Mucosa of rectum (tissue), 2 donors: ENCODE data around the gene ALDH1A2.

Experiments
- H3K27ac ChIP-seq, 2 donors: one replicate each; pipeline ENCODE4 v1.7.0; 2013; ENCODE audit warnings: inconsistent platforms in 2 of 2, low read depth in 2 of 2, low read length in 2 of 2
- H3K27me3 ChIP-seq, 2 donors: one replicate each; pipeline ENCODE4 v1.7.0; 2013; ENCODE audit warnings: low read length in 2 of 2; ENCODE audit not compliant: control insufficient read depth in 2 of 2, insufficient read depth in 2 of 2
- H3K36me3 ChIP-seq, 2 donors: one replicate each; pipeline ENCODE4 v1.7.0; 2013; ENCODE audit warnings: low read length in 2 of 2; ENCODE audit not compliant: control insufficient read depth in 2 of 2, insufficient read depth in 2 of 2
- H3K4me1 ChIP-seq, 2 donors: one replicate each; pipeline ENCODE4 v1.7.0; 2013; ENCODE audit warnings: low read length in 2 of 2, mild to moderate bottlenecking in 1 of 2; ENCODE audit not compliant: control insufficient read depth in 2 of 2, insufficient read depth in 2 of 2
- H3K4me3 ChIP-seq, 2 donors: one replicate each; pipeline ENCODE4 v1.7.0; 2013; ENCODE audit warnings: low read length in 2 of 2
- H3K9ac ChIP-seq, 2 donors: one replicate each; pipeline ENCODE4 v1.7.0; 2013; ENCODE audit warnings: low read length in 2 of 2, low read depth in 1 of 2, mild to moderate bottlenecking in 1 of 2
- H3K9me3 ChIP-seq, 2 donors: one replicate each; pipeline ENCODE4 v1.7.0; 2013; ENCODE audit warnings: low read length in 2 of 2; ENCODE audit not compliant: control insufficient read depth in 2 of 2
- donor health status: healthy.
- donor health status: Normal muscosa, but diverticular disease.

Gene ALDH1A2

GRCh38 chr15:57972864-57973263 is 92.6 kb downstream of the ALDH1A2 start:
- Histone ChIP-seq H3K36me3 (no peaks in the 10 kb centered on the region), H3K4me1 (no peaks in the 10 kb centered on the region), H3K9me3 (no peaks in the 10 kb centered on the region), H3K4me3 (no peak overlapping the region), H3K27ac (no peak overlapping the region), H3K9ac (no peak overlapping the region), H3K27me3 (no peaks in the 10 kb centered on the region)

GRCh38 chr15:57969996-57970395 is 95.5 kb downstream of the ALDH1A2 start:
- H3K36me3 ChIP-seq, result no peaks in the 10 kb centered on the region
- no peak overlapping the region for H3K9ac ChIP-seq
- H3K9me3 ChIP-seq, result no peaks in the 10 kb centered on the region
- no peak overlapping the region for H3K27ac ChIP-seq
- no peaks in the 10 kb centered on the region for H3K4me1 ChIP-seq
- no peaks in the 10 kb centered on the region for H3K27me3 ChIP-seq
- no peak overlapping the region for H3K4me3 ChIP-seq

GRCh38 chr15:57969355-57969754 is 96.2 kb downstream of the ALDH1A2 start:
- no peak overlapping the region for H3K27ac ChIP-seq
- H3K4me1 ChIP-seq, result no peaks in the 10 kb centered on the region
- H3K4me3 ChIP-seq, result no peak overlapping the region
- no peaks in the 10 kb centered on the region for H3K36me3 ChIP-seq
- H3K9me3 ChIP-seq, result no peaks in the 10 kb centered on the region
- H3K27me3 ChIP-seq, result no peaks in the 10 kb centered on the region
- H3K9ac ChIP-seq, result no peak overlapping the region

GRCh38 chr15:57962887-57963286 is 102.6 kb downstream of the ALDH1A2 start:
- H3K27ac ChIP-seq, result no peak overlapping the region
- H3K9ac ChIP-seq, result no peak overlapping the region
- H3K4me3 ChIP-seq, result no peak overlapping the region
- no peaks in the 10 kb centered on the region for H3K9me3 ChIP-seq
- no peaks in the 10 kb centered on the region for H3K36me3 ChIP-seq
- no peaks in the 10 kb centered on the region for H3K4me1 ChIP-seq
- H3K27me3 ChIP-seq, result no peaks in the 10 kb centered on the region

GRCh38 chr15:57961919-57962318 is 103.6 kb downstream of the ALDH1A2 start:
- no peak overlapping the region for H3K4me3 ChIP-seq
- no peak overlapping the region for H3K9ac ChIP-seq
- no peaks in the 10 kb centered on the region for H3K36me3 ChIP-seq
- H3K27me3 ChIP-seq, result no peaks in the 10 kb centered on the region
- H3K4me1 ChIP-seq, result no peaks in the 10 kb centered on the region
- no peak overlapping the region for H3K27ac ChIP-seq
- H3K9me3 ChIP-seq, result no peaks in the 10 kb centered on the region

GRCh38 chr15:57957113-57957512 is 108.4 kb downstream of the ALDH1A2 start:
- no peaks in the 10 kb centered on the region for H3K27me3 ChIP-seq
- no peak overlapping the region for H3K27ac ChIP-seq
- no peak overlapping the region for H3K9ac ChIP-seq
- H3K9me3 ChIP-seq, result no peaks in the 10 kb centered on the region
- no peaks in the 10 kb centered on the region for H3K4me1 ChIP-seq
- no peak overlapping the region for H3K4me3 ChIP-seq
- H3K36me3 ChIP-seq, result no peaks in the 10 kb centered on the region

- Histone ChIP-seq H3K4me3 (no peak overlapping the region), H3K27ac (no peak overlapping the region), H3K9me3 (no peaks in the 10 kb centered on the region), H3K36me3 (no peaks in the 10 kb centered on the region), H3K27me3 (no peaks in the 10 kb centered on the region), H3K9ac (no peak overlapping the region), H3K4me1 (no peaks in the 10 kb centered on the region)
Observed at GRCh38 chr15:57953874-57954273, 111.6 kb downstream of the ALDH1A2 start.

- Histone ChIP-seq H3K9me3 (no peaks in the 10 kb centered on the region), H3K9ac (no peak overlapping the region), H3K4me1 (no peaks in the 10 kb centered on the region), H3K27ac (no peak overlapping the region), H3K36me3 (no peaks in the 10 kb centered on the region), H3K4me3 (no peak overlapping the region), H3K27me3 (no peaks in the 10 kb centered on the region)
Observed at GRCh38 chr15:57951328-57951932, 114.1 kb downstream of the ALDH1A2 start.

GRCh38 chr15:57950381-57950946 is 115.0 kb downstream of the ALDH1A2 start:
- Histone ChIP-seq H3K4me1 (no peaks in the 10 kb centered on the region), H3K36me3 (no peaks in the 10 kb centered on the region), H3K4me3 (no peak overlapping the region), H3K9me3 (no peaks in the 10 kb centered on the region), H3K27ac (no peak overlapping the region), H3K9ac (no peak overlapping the region), H3K27me3 (no peaks in the 10 kb centered on the region)

- H3K9me3 ChIP-seq, result no peaks in the 10 kb centered on the region
- H3K9ac ChIP-seq, result no peak overlapping the region
- H3K27ac ChIP-seq, result no peak overlapping the region
- no peak overlapping the region for H3K4me3 ChIP-seq
- no peaks in the 10 kb centered on the region for H3K36me3 ChIP-seq
- H3K27me3 ChIP-seq, result no peaks in the 10 kb centered on the region
- H3K4me1 ChIP-seq, result no peaks in the 10 kb centered on the region
Observed at GRCh38 chr15:57949374-57949943, 116.1 kb downstream of the ALDH1A2 start.
